A673 (cell line): ENCODE measurements around the gene CTTNBP2. TPM values are rescaled to one million over a fixed set of nuclear protein-coding genes. Genes with fewer than 3 reads are reported as not detected.

Experiments used
- BruUV-seq: library from RNA; stranded (reverse); fragments of 400-500 nt; replicated peaks from 2 replicates; lab custom pipeline; 2021; lab: Mats Ljungman, UMichigan
- CTCF ChIA-PET: fragments of 300-600 bp; sonication (Branson Sonifier 250); formaldehyde crosslinking; loops from one replicate; lab custom pipeline; 2022; ENCODE audit warnings: antibody characterized with exemption; lab: Charles Lee
- POLR2A ChIA-PET: fragments of 300-600 bp; sonication (Branson Sonifier 250); formaldehyde crosslinking; loops from one replicate; lab custom pipeline; 2022; ENCODE audit warnings: antibody characterized with exemption; ENCODE audit not compliant: low non-redundant PET; lab: Charles Lee
- DNase-seq: peaks from one replicate; pipeline ENCODE4 v3.0.0-alpha.2; 2015; ENCODE audit warnings: low spot score
- H3K27ac ChIP-seq: fragments of 200-600 bp; sonication (generic); 2 replicates; pipeline ENCODE4 v1.5.1; 2016; ENCODE audit warnings: mixed run types, low read depth, mild to moderate bottlenecking, mixed read lengths, antibody characterized with exemption, low read length; ENCODE audit not compliant: poor library complexity, severe bottlenecking
- H3K27me3 ChIP-seq: fragments of 200-600 bp; sonication (generic); replicated peaks from 2 replicates; pipeline ENCODE4 v1.6.1; 2017; ENCODE audit warnings: mixed run types, low read depth, mild to moderate bottlenecking, mixed read lengths, antibody characterized with exemption, low read length; ENCODE audit not compliant: insufficient read depth, poor library complexity
- H3K36me3 ChIP-seq: fragments of 200-600 bp; sonication (generic); 2 replicates; pipeline ENCODE4 v1.6.1; 2016; ENCODE audit warnings: mixed run types, mild to moderate bottlenecking, mixed read lengths, antibody characterized with exemption, low read length; ENCODE audit not compliant: insufficient read depth, poor library complexity, severe bottlenecking
- H3K4me1 ChIP-seq: fragments of 200-600 bp; sonication (generic); 2 replicates; pipeline ENCODE4 v1.6.1; 2017; ENCODE audit warnings: mixed run types, mild to moderate bottlenecking, mixed read lengths, antibody characterized with exemption, low read length; ENCODE audit not compliant: insufficient read depth, poor library complexity, severe bottlenecking
- H3K4me3 ChIP-seq: fragments of 200-600 bp; sonication (generic); 2 replicates; pipeline ENCODE4 v1.5.1; 2016; ENCODE audit warnings: low read depth, mixed run types, mild to moderate bottlenecking, mixed read lengths, low read length; ENCODE audit not compliant: poor library complexity, severe bottlenecking
- H3K9me3 ChIP-seq: fragments of 200-600 bp; sonication (generic); 2 replicates; pipeline ENCODE4 v1.6.1; 2016; ENCODE audit warnings: mixed run types, low read depth, mild to moderate bottlenecking, mixed read lengths, antibody characterized with exemption, low read length; ENCODE audit not compliant: poor library complexity, severe bottlenecking
- CTCF ChIP-seq: fragments of 300-800, 200-600 bp; sonication (generic); conservative IDR thresholded peaks from 2 replicates; pipeline ENCODE4 v1.5.1; 2017; ENCODE audit warnings: low read depth, mild to moderate bottlenecking, antibody characterized with exemption, low read length, moderate library complexity, mixed read lengths
- EZH2 ChIP-seq: fragments of 200-600 bp; sonication (generic); IDR thresholded peaks from 2 replicates; pipeline ENCODE4 v1.6.1; 2017; ENCODE audit warnings: borderline replicate concordance, low read depth, mild to moderate bottlenecking, mixed read lengths, antibody characterized with exemption, low read length; ENCODE audit not compliant: poor library complexity, severe bottlenecking
- intact Hi-C: fragments of 100-400 bp; cut with micrococcal nuclease; formaldehyde crosslinking; loops from one replicate; pipeline ENCODE4 v1.10.0; 2022; ENCODE audit not compliant: unreplicated experiment
- total RNA-seq: library from RNA; stranded (reverse); gene quantifications from 2 replicates; pipeline ENCODE4 v1.2.3, GENCODE V29; 2021

The CTTNBP2 gene
- total RNA-seq, 1 experiment from 2014 or later = 21.8 TPM

- Histone ChIP-seq H3K27ac (no peak overlapping the region), H3K36me3 (no peaks in the 10 kb centered on the region), H3K4me1 (peaks cover 23% of the 10 kb centered on the region), H3K9me3 (peaks cover 5% of the 10 kb centered on the region), H3K27me3 (no peaks in the 10 kb centered on the region), H3K4me3 (no peak overlapping the region)
- DNase-seq = no peak
- intact Hi-C loops = no loop called here
- BruUV-seq = no TSS peak
- POLR2A ChIA-PET = no interaction called here
- CTCF ChIA-PET = no interaction called here
- no peak for TF ChIP-seq EZH2
- no peak for TF ChIP-seq CTCF
Measured at GRCh38 chr7:117839507-117839906, 33.7 kb downstream of the CTTNBP2 start.

- CTCF ChIA-PET = no interaction called here
- BruUV-seq = no TSS peak
- intact Hi-C loops = no loop called here
- Histone ChIP-seq H3K27me3 (no peaks in the 10 kb centered on the region), H3K4me1 (peaks cover 23% of the 10 kb centered on the region), H3K27ac (no peak overlapping the region), H3K9me3 (no peaks in the 10 kb centered on the region), H3K4me3 (no peak overlapping the region), H3K36me3 (no peaks in the 10 kb centered on the region)
- TF ChIP-seq CTCF (no peak), EZH2 (no peak)
- POLR2A ChIA-PET = no interaction called here
- DNase-seq = no peak
Measured at GRCh38 chr7:117837841-117838240, 35.4 kb downstream of the CTTNBP2 start.

GRCh38 chr7:117835016-117835664 lies 38.1 kb downstream of the CTTNBP2 start:
- no peak overlapping the region for H3K27ac ChIP-seq
- TF ChIP-seq CTCF = no peak
- no peak for TF ChIP-seq EZH2
- H3K4me1 ChIP-seq = peaks cover 32% of the 10 kb centered on the region
- DNase-seq = peak; percentile 47
- H3K27me3 ChIP-seq = no peaks in the 10 kb centered on the region
- ChIA-PET CTCF (no interaction called here), POLR2A (no interaction called here)
- no peaks in the 10 kb centered on the region for H3K36me3 ChIP-seq
- intact Hi-C loops = no loop called here
- H3K9me3 ChIP-seq = no peaks in the 10 kb centered on the region
- no TSS peak for BruUV-seq
- no peak overlapping the region for H3K4me3 ChIP-seq
